Smooth muscle cell of the pulmonary artery (primary cell): ENCODE data around the gene HYOU1. TPM values are rescaled to one million over a fixed set of nuclear protein-coding genes. Genes with fewer than 3 reads are reported as not detected.

ENCODE experiments used
- total RNA-seq: library from RNA; depleted of rRNA; stranded (reverse); fragments of >200 nt; gene quantifications from 2 replicates; pipeline ENCODE4 v1.2.3, GENCODE V29; 2014

Gene HYOU1, protein sequence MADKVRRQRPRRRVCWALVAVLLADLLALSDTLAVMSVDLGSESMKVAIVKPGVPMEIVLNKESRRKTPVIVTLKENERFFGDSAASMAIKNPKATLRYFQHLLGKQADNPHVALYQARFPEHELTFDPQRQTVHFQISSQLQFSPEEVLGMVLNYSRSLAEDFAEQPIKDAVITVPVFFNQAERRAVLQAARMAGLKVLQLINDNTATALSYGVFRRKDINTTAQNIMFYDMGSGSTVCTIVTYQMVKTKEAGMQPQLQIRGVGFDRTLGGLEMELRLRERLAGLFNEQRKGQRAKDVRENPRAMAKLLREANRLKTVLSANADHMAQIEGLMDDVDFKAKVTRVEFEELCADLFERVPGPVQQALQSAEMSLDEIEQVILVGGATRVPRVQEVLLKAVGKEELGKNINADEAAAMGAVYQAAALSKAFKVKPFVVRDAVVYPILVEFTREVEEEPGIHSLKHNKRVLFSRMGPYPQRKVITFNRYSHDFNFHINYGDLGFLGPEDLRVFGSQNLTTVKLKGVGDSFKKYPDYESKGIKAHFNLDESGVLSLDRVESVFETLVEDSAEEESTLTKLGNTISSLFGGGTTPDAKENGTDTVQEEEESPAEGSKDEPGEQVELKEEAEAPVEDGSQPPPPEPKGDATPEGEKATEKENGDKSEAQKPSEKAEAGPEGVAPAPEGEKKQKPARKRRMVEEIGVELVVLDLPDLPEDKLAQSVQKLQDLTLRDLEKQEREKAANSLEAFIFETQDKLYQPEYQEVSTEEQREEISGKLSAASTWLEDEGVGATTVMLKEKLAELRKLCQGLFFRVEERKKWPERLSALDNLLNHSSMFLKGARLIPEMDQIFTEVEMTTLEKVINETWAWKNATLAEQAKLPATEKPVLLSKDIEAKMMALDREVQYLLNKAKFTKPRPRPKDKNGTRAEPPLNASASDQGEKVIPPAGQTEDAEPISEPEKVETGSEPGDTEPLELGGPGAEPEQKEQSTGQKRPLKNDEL
- total RNA-seq: 152 and 198 TPM in 2 replicates

DNA sequence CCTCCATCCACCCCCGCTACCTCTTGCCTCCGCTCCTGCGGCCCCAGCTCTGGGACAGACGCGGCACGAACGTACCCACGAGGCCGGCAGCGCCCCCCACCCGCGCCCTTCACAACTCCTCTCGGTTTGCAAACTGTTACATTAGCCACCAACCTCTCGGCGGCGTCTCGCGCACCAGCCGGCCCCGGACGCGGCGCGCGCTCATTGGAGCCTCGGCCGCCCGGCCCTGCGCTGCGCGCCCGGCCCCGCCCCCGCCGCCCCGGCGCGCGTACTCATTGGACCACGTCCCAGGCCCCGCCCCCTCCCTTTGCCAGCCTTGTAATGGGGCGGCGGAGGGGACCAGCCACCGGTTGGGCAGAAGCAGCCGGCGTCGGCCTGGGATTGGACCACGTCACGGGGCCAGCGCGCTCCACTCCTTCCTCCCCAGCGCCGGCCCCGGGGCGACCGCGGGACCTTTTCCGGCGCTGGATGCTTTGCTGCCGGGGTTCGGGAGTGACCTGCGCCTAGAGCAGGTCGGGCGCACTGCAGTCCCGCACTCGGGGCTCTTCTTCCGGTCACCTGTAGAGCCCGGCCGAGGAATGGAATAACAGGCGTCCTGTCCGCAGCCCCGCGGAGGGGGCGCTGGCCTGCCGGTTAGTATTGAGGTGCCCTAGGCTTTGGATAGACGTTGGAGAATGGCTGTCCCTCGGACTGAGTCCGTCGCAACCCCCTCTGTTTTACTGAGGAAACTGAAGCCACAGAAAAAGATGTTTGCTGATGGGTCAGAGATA is at the start of gene HYOU1:
Gene HYOU1, minus strand, starts transcription at position 206 of the 770 bp plus-strand sequence. CDS start 1,045 bp downstream, outside the sequence.

DNA sequence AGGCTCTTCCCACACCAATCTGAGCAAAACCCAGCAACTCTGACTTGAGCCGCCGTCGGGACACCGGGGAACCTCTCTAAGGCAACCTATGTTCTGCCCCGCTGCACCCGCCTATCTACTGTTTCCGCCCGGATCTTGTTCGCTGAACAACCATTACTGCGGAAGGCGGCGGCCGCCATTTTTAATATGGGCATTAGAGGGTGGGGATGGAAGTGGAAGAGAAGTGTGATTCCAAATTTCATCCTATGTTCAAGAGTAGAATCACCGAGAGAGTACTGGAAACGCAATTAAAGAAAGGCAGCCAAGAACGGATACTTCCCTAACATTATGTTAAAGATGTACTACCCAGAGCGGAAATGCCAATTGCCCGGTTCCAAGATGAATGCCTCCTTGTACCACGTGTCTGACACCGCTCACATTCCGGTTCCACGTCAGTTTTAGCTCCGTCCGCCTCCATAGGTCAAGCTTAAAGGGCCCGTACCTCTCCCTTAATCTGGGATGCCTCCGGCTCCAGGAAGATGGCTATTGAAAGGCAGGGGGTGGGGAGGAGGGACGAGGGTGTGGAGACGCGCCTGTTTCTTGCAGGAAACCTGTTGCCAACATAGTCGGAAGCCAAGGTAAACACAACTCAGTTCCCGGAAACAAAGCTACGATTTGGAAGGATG is 44.9 kb upstream of the HYOU1 start, which contains the start of gene DPAGT1:
Gene DPAGT1, minus strand, starts transcription at position 95 of the 665 bp plus-strand sequence. CDS start 198 bp downstream, outside the sequence.

DNA sequence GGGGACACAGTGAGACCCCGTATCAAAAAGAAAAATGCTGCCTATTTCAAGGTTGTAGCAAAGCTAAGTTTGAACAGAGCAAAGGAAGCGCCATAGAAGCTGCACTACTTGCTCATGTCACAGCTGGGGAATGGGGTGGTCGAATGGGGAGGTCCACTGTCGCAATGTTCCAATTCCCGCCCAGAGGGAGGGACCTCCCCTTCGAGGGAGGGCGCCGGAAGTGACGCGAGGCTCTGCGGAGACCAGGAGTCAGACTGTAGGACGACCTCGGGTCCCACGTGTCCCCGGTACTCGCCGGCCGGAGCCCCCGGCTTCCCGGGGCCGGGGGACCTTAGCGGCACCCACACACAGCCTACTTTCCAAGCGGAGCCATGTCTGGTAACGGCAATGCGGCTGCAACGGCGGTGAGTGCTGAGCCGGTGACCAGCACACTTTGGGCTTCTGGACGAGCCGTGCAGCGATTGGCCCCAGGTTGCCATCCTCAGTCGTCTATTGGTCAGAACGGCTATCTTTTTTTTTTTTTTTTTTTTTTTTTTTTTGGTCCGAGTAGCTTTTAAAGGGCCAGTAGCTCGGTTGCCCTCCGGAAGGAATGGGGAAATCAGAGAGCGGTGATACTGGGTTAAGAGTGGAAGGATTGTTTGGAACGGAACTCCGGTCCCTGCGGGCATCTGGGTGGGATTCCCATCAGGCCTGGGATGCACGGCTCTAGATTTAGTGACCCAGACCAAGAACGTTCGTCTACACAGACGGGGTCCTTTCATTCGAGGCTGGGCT is 27.8 kb upstream of the HYOU1 start, which contains the start of gene HMBS:
Gene HMBS, plus strand, starts transcription at position 219 of the 774 bp plus-strand sequence. Its CDS starts 153 bp downstream, at position 372.

DNA sequence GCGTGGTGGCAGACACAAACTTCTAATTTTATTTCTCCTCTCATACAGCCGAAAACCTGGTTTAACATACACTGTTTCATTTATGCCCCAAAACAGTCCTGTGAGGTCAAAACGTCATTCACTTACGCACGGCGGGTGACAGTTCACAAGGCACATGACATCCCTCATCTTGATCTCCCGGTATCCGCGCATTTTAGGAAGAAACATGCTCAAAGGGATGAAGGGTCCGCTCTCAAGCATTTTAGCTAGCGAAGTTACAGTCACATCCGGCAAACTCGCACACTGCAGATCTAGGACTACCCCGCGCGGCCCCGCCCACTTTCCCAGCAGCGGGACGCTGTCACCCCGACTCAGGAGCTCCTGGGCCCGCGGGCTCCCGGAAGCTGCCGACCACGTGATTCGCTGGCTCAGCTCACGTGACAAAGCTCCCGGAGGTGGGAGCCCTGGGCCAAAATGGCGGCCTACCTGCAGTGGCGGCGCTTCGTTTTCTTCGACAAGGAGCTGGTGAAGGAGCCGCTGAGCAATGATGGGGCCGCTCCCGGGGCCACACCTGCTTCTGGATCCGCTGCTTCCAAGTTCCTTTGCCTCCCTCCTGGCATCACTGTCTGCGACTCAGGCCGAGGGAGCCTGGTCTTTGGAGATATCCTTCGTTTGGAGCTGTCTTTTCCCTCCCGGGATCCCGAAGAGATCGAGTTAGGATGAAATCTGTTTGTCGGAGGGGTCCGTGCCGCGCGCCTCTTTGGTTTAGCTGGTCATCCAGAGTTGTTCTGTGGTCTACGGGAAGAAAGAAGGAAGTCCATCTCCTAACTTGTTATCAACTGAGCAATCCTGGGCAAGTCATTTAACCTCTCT is 10.6 kb upstream of the HYOU1 start, which contains the start of gene VPS11:
Gene VPS11, plus strand, starts transcription at position 448 of the 852 bp plus-strand sequence. Its CDS starts 6 bp downstream, at position 454.

DNA sequence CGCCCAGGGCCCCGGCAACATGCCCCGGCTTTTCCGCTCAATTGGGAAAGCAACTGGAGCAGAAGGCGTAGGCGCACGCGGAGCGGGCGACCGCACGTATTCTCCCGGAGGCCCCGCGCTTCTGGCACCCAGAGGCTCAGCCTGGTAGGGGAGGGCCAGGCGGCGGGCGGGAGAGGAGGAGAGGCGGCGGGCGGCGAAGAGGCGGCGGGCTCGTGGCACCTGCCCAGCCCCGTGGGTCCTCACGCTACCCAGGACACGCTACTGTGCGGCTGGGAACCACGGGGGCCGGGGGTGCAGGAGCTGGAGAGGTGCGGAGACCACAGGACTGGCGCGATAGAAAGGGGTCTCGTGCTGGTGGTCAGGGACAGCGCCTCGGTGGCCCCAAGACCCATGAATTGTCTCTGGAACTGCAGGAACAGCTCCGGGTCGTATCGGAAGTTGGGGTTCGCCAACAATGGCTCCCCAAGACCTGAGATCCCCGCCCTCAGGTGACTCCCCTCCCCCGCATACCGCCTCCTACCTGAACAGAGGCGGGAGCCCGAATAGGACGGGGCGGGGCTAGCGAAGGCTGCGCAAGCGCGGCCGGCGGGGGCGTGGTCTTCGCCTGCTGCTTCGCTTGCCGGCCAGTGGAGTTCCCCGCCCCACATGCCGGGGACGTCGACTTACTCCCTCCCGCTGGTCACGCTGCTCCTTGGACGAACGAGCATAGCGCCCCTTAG is 26.5 kb downstream of the HYOU1 start, which contains the start of gene SLC37A4:
Gene SLC37A4, minus strand, starts transcription at position 549 of the 719 bp plus-strand sequence.

DNA sequence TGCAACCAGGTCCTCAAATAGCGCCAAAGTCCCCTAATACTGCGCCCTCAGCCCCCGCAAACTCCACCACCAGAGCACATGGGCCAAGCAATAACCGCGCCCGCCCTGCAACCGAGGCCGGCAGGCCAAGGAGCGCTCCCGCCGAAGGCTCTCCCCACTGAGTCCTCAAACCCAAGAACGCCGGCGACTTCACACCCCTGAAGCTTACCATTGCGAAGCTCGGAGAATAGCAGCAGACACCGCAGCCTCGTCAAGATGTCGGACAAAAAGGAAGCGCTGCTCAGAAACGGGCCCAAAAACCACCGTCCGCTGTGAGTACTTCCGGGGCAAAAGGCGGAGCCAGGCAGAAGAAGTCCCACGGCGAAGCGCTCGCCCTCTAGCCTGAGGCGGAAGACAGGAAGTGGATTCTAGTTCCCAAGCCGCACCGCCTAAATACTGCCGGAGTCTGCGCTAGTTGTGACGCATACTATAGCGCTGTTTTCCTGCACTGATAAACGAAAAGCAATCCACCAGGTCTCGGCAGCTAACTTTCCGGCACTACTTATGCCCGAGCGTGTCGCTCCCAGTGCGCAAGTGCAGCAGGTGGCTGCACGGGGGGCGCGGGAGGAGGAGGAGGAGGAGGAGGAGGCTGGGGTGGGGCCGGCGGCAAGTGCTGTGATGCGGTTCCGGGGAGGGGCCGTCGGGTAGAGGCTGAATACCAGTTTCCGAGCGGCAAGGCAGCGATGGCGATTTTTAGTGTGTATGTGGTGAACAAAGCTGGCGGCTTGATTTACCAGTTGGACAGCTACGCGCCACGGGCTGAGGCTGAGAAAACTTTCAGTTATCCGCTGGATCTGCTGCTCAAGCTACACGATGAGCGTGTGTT is 38.7 kb downstream of the HYOU1 start, which contains the start of the genes RPS25 and TRAPPC4:
Gene RPS25, minus strand, starts transcription at position 270 of the 865 bp plus-strand sequence. Its CDS starts 59 bp downstream, at position 211.
Gene TRAPPC4, plus strand, starts transcription at position 693 of the 865 bp plus-strand sequence. Its CDS starts 30 bp downstream, at position 723.

DNA sequence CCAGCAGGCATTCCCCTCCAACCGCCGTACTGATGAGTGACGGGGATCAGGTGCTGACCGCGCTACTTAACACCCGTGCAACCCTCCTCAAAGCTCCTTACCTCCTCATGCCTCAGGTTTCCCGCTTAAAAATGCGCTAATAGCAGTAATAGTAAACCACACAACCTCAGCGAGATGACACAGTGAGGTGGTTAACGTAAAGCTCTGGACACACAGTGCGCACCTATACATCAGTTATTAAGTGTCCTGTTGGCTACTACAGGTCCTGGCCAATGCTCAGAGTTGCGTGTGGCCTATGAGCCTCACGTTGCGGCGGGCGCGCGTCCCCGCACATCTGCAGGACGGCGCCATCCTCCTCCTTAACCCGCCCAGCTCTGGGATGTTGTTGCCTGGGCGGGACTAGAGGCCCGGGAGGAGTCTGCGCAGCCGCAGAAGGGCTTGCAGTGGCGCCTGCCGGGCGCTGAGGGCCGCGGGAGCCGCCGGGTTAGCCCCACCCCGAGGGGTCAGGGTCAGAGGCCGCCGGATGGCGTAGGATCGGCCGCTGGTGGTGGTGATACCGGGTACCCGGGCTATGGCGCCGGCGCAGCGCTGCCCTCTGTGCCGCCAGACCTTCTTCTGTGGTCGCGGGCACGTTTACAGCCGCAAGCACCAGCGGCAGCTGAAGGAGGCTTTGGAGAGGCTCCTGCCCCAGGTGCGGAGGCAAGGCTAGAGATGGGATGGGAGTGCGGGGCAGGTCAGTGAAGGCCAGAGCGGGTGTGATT is 59.2 kb downstream of the HYOU1 start, which contains the start of gene CENATAC:
Gene CENATAC, plus strand, starts transcription at position 512 of the 761 bp plus-strand sequence. Its CDS starts 60 bp downstream, at position 572.

Other genes starting within 250 kb of the HYOU1 start
- gene CXCR5, start 173.3 kb downstream of the HYOU1 start, total RNA-seq: not detected in 2 replicates
- 59.4 and 59.8 TPM in 2 replicates for gene BCL9L, start 131.3 kb downstream of the HYOU1 start, total RNA-seq
- not detected in 2 replicates for gene UPK2, start 100.9 kb downstream of the HYOU1 start, total RNA-seq
- not detected in 2 replicates for gene FOXR1, start 85.4 kb downstream of the HYOU1 start, total RNA-seq
- 15.1 and 19.9 TPM in 2 replicates for gene CENATAC, start 59.1 kb downstream of the HYOU1 start, total RNA-seq
- 196 and 318 TPM in 2 replicates for gene RPS25, start 38.9 kb downstream of the HYOU1 start, total RNA-seq
- 71.3 and 76.6 TPM in 2 replicates for gene TRAPPC4, start 38.4 kb downstream of the HYOU1 start, total RNA-seq
- gene SLC37A4, start 26.3 kb downstream of the HYOU1 start, total RNA-seq: 9.2 and 10.3 TPM in 2 replicates
- gene VPS11, start 10.6 kb upstream of the HYOU1 start, total RNA-seq: 27.8 and 35.3 TPM in 2 replicates
- gene HMBS, start 27.7 kb upstream of the HYOU1 start, total RNA-seq: 7.7 and 12.6 TPM in 2 replicates
- gene DPAGT1, start 44.6 kb upstream of the HYOU1 start, total RNA-seq: 37.1 and 42.5 TPM in 2 replicates
- gene C2CD2L, start 50.1 kb upstream of the HYOU1 start, total RNA-seq: 4.1 and 8.5 TPM in 2 replicates
- 17.1 and 21.2 TPM in 2 replicates for gene HINFP, start 64.4 kb upstream of the HYOU1 start, total RNA-seq
- 0.40 and 1.0 TPM in 2 replicates for gene ABCG4, start 91.8 kb upstream of the HYOU1 start, total RNA-seq
- gene NLRX1, start 111.5 kb upstream of the HYOU1 start, total RNA-seq: 23.8 and 29.7 TPM in 2 replicates
- gene NHERF4, start 128.3 kb upstream of the HYOU1 start, total RNA-seq: not detected in 2 replicates
- 11.9 and 16.2 TPM in 2 replicates for gene CBL, start 149.1 kb upstream of the HYOU1 start, total RNA-seq